GM19395 (cell line): ENCODE measurements around the gene PKN1.
"Not testable (repeated sequence)": the region's sequence is repeated elsewhere in the genome, so short reads cannot be mapped to it uniquely, and the experiment has no call there.

Experiments used
- ATAC-seq: cut with Tn5 transposase; IDR thresholded peaks from one replicate; pipeline ENCODE4 v1.9.1; 2021; ENCODE audit warnings: mild to moderate bottlenecking, moderate library complexity; ENCODE audit not compliant: unreplicated experiment

The PKN1 gene

DNA sequence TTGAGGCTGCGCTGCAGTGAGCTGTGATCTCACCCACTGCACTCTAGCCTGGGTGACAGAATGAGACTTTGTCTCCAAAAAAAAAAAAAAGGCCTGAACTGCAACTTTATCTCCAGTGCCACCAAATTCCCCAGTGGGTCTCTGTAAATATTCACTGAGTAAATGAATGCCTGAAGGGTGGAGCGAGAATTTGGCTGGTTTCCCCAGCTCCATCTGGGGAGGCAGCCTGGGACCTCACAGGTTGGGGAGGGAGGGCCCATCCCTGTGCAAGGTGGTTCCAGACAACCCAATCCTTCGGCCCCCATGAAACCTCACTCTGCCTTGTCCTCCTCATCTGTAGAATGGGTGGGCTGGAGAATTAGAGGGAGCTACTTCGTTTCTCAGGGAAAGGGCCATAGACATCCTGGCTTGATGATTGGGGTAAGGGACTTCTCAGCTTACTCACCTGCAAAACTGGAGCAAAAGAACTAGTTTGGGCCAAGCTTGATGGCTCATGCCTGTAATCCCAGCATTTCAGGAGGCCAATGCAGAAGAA, 4.2 kb upstream of the PKN1 start:
- no peak for ATAC-seq

DNA sequence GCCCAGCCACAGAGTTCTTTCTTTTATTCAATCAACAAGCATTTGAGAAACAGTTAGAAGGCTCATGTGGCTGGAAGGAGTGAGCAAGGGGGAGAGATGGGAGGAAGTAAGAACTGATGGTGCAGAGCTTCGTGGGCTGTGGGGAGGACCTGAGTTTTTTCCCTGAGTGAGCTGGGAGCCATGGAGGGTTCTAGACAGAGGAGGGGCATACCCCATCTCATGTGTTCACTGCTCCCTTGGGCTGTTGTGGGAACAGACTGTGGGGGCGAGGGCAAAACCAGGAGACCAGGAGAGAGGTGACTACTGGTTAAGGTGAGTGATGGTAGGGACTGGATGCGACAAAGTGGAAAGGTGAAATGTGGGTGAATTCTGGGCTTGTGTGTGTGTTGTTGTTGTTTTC, 2.4 kb upstream of the PKN1 start:
- no peak for ATAC-seq

DNA sequence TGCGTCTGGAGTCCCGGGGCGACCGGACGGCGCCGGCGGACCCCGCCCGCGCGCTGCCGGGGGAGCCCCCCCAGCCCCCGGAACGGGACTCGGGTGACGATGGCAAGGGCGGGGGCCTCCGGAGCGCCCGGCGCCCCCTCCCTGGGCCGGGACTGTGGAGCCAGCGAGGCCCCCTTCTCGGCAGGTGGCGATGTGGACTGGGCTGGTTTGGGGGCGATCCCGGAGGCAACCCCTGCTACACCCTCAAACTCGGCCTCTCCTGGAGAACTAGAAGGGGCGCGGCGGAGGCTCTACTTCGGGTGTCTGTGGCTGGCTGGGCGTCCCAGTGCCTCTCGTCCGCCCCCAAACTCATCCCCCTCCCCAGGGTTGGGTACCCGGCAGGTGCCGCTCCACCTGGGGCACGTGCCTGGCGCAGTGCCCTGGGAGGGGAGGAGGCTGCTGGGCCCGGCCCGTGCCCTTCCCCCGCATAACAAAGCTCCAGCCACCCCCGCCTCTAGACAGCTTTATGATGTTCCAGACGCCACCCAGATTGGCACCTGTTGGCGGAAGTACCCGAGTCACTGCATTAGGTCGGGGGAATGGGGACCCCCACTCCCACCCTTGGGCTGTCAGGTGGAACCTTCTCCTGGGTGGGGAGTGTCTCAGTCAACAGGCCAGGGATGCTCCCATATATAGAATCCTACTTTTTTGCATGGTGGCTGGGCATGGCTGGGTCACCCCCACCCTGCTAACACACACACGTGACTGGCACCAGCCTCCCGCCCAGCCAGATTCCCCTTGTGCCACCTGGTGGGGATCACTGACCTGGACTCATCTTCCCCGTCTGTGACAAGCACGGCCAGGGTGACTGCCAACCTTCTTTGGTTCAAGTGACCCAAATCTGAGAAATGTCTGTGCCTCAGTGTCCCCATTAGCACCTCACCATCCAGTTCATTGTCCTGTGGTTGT, 722 bp downstream of the PKN1 start:
- ATAC-seq: no peak

DNA sequence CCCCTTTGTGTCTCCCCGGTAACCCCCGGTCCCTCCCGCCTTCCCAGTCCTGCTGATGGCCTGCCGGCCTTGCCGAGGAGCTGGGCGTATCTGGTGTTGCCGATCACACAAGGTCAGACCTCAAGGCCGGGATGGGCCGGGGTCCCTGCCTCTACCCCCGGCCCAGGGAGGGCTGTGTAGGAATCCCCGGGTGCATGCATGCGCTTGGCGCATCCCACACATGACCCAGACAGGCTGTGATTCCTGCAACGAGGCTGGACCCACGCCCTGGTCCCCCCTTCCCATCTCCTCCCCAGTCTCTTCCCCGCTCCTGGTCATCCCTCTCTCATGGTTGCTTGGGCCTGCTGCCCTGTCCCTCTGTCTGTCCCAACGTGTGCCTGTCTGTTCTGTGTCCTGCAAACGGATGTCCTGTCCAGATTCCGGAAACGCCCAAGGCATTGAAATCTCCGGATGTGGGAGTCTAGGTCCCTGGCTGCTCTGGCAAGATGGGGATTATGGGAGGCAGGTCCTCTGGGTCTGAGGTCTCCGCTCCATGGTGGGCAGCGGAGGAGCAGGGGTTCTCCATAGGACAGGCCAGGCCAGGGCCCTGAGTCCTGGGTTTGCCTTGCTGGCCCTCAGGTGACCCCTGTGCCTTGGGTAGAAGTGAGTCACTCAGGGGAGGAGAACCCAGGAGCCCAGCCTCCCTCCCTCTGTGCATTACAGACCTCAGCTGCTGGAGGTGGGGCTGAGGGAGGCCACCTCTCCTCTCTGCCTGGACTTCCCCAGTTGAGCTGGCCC, 1.6 kb downstream of the PKN1 start:
- no peak for ATAC-seq

DNA sequence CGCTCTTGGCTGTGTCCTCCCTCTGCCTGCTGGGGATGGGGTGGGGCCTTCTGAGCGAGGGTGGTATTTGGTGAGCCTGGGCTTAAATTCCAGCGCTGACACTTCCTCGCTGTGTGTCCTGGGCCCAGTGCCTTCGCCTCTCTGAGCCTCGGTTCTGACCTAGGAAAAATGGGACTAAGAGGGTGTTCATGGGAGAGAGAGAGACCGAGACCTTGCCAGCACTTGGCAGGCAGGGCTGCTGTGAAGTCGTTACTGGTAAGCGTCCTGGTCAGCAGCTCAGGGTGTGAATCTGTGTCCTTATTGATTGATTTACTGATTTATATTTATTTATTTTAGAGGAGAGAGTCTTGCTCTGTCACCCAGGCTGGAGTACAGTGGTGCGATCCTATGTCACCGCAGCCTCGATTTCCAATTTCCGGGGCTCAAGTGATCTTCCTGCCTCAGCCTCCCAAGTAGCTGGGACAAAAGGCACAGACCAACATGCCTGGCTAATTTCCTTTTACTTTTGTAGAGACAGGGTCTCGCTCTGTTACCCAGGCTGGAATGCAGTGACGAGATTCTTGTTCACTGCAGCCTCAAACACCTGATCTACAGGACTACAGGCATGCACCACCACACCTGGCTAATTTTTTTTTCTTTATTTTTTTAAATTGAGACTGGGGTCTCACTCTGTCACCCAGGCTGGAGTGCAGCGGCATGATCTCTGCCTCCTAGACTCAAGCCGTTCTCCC, 2.4 kb downstream of the PKN1 start:
- ATAC-seq: no peak

DNA sequence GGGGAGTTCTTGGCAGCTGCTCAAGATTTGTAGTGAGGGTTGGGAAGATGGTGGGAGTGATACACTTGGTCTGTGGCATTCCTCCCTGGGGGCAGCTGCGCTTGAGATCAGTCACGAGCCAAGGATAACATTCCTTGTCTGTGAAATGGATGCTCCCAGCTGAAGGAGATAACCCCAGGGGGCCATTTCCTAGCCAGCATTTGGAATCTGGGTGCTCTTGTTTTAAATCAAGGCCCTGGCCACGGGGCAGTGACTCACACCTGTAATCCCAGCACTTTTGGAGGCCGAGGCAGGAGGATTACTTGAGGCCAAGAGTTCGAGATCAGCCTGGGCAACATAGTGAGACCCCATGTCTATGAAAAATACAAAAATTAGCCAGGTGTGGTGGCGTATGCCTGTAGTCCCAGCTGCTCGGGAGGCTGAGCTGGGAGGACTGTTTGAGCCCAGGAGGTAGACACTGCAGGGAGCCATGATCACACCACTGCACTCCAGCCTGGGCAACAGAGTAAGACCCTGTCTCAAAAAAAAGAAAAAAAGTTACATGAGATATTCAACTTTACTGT, 4.6 kb downstream of the PKN1 start:
- no peak for ATAC-seq

DNA sequence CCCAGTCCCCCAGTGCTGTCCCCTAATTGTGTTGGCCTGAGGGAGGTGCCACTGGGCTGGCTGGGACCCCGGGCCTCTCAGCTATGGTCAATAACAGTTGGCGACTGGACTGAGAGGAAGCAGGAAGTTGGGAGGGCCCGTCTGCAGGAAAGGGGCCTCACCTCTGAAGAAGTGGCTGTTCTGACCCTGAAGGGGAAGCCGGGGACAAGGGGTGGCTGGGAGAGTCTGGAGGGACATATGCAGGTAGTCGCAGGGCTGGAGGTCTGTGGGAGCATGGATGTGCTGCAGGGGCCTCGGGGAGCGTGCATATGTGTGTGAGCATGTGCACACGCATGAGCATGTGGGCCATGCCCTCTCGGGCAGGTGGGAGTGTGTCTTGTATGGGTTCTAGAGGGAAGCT, 5.9 kb downstream of the PKN1 start:
- no peak for ATAC-seq

DNA sequence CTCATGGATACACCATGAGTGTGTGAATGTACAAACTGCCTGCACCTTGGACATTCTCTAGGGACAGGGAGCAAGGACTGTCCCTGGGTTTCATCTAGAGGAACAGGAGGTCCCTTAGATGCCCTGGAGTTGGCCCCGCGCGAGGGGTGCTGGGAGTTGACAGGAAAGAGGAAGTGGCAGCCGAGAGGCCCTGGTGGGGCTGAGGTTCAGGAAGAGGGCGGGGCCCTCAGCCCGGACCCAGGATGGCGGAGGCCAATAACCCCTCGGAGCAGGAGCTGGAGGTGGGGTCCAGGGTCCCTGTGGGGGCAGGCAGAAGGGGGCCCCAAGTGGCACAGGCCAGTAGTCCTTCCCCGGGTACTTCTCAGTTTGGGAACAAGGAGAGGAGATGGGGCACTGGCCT, 6.9 kb downstream of the PKN1 start:
- ATAC-seq: peak; percentile 93

DNA sequence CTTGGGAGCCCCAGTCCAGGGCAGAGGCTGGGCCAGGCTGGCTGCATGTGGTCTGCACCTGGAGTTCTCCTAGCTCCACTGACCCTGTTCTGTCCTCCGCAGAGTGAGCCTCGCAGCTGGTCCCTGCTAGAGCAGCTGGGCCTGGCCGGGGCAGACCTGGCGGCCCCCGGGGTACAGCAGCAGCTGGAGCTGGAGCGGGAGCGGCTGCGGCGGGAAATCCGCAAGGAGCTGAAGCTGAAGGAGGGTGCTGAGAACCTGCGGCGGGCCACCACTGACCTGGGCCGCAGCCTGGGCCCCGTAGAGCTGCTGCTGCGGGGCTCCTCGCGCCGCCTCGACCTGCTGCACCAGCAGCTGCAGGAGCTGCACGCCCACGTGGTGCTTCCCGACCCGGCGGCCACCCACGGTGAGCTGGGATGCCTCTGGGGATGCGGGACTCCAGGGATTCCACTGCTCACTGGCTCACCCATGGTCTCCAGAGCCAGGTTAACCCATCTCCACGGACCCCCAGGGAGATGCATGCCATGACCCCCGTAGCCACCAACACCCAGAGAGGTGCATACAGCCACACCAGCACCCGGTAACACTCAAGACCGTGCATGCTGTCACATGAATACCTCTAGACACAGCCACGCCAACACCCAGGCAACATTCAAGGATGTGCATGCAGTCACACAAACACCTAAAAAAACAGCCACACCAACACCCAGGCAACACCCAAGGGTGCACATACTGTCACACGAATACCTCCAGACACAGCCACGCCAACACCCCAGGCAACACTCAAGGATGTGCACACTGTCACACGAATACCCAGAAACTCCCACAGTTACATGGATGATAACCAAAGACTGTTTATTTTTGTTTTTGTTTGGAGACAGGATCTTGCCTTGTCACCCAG, 8.2 kb downstream of the PKN1 start:
- no peak for ATAC-seq

DNA sequence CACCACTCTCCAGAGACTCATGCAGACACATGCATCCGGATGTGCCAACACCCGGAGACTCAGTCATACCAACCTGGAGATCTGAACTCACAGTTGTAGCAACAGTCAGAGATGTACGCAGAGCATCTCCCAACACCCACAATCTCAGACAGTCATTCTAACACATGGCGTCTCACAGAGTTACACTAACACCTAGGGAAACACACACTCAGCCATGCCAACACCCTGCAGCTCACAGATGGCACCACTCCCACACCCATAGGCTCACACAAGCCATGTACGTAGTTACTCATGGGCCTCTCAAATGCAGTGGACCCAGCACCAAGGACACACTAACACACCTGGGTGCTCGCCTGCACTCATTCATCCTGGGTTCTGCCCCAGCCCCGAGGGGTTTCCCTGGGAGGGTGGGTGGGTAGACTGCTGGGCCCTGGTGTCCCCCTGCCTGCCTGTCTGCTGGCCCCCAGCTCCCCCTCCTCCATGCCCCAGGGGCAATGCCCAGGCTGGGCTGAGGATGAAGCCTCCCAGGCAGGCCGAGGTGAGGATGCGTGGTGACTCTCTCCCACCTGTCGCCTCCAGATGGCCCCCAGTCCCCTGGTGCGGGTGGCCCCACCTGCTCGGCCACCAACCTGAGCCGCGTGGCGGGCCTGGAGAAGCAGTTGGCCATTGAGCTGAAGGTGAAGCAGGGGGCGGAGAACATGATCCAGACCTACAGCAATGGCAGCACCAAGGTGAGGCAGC, 10.0 kb downstream of the PKN1 start:
- no peak for ATAC-seq

DNA sequence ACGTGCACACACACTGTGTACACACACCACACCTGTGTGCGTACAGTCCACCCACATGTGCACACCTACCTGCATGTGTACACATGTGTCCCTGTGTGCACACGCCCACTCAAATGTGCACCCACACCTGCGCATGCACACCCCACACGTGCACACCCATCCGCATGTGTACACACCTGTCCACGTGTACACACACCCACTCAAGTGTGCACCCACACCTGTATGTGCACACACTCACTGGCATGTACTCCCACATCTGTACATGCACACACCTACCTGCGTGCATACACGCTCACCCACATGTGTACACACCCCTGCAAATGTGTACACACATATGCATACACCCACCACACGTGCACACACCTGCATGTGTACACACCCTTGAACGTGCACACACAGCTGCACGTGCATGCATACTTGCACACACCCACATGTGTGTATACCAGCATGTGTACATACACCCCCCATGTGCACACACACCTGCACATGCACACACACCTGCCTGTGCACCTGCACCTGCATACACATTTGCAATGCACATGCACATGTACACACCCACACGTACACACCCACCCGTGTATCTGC, 10.6 kb downstream of the PKN1 start:
- no peak for ATAC-seq

DNA sequence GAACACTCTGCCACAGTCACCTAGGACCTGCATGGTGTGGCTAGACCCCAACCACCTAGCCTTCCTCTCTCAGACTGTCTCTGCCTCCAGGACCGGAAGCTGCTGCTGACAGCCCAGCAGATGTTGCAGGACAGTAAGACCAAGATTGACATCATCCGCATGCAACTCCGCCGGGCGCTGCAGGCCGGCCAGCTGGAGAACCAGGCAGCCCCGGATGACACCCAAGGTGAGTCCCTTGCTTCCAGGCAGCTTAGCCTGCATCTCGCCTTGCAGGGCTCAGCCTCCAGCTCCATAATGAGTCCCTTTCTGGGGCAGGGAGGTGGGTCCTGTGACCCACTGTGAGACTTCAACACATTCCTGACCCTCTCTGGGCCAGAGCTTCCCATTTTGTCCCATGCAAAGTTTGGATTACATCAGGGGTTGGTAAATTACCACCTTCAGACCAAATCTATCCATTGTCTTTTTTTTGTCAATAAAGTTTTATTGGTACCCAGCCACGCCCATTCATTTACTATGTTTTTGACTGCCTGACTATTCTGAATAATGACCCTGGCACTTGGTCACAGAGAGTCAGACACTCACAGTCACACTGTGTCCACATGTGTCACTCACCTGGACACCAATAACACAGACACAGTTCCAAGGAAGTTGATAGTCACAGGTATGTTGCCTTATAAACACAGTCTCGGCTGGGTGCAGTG, 13.4 kb downstream of the PKN1 start:
- no peak for ATAC-seq

DNA sequence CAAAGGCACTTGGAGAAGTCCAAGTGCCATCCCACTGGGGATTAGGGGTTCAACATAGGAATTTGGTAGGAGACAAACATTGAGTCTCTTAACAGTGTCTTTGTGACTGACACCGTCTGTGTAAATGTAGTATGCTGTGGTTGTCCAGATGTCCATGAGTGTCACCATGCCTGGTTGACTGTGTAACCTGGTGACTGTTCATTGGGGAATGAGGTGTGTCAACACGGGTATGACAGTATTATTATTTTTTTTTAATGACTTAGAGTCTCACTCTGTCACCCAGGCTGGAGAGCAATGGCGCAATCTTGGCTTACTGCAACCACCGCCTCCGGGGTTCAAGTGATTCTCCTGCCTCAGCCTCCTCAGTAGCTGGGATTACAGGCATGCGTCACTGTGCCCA, 16.2 kb downstream of the PKN1 start:
- ATAC-seq: no peak

DNA sequence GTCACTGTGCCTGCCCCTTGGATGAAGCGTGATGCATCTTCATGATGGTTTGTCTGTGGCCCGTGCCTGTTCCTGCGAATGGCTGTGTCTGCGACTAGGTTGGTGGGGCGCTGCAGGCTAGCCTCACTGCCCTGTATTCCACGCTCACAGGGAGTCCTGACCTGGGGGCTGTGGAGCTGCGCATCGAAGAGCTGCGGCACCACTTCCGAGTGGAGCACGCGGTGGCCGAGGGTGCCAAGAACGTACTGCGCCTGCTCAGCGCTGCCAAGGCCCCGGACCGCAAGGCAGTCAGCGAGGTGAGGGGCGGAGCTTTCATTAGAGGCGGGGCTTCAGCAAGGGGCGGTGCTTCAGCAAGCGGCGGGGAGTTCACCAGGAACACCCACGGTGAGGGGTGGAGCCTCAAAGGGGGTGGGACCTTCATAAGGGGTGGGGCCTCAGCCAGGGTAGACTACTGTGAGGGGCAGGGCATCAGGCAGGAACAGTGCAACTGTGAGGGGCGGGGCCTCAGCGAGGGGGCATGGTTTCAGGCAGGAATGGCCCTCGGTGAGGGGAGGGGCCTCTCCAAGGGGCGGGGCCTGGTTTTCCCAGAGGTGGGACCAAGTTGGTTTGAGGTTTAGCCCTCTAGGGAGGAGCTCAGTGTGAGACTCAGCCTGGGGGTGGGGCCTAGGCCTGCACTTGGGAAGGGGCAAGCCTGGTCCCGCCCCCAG, 17.2 kb downstream of the PKN1 start:
- no peak for ATAC-seq

DNA sequence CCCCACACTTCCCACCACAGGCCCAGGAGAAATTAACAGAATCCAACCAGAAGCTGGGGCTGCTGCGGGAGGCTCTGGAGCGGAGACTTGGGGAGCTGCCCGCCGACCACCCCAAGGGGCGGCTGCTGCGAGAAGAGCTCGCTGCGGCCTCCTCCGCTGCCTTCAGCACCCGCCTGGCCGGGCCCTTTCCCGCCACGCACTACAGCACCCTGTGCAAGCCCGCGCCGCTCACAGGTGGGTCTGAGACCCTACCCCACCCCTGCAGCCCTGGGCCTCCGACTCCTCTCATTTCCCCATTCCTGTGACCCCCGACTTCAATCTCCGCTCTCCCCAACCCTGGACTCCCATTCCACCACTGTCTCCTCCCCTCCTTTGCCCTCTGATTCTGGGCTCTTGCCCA, 17.8 kb downstream of the PKN1 start:
- ATAC-seq: no peak

DNA sequence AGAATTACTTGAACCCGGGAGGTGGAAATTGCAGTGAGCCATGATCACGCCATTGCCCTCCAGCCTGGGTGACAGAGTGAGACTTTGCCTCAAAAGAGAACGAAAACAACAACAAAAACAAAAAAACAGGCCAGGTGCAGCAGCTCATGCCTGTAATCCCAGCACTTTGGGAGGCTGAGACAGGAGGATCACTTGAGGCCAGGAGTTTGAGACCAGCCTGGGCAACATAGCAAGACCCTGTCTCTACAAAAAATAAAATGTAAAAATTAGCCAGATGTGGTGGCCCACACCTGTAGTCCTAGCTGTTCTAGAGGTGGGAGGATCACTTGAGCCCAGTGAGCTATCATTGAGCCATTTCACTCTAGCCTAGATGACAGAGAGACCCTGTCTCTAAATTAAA, 19.2 kb downstream of the PKN1 start:
- not testable (repeated sequence) for ATAC-seq

DNA sequence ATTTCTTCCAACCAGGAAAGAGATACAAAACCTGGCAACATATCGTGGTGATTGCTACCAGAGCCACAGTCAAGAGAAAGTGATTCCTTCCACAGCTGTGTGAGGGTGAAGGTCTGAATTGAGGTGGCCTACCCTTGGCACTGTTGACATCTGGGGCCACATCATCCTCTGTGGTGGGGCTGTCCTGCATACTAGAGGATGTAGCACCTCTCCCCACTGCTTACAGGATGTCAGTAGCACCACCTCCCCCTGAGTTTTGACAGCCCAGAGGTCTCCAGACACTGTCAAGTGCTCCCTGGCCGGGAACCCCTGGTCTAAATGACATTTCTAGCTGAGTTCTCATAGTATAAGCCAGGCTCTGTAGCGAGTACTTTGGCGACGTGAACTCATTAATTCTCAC, 26.6 kb downstream of the PKN1 start:
- ATAC-seq: no peak

DNA sequence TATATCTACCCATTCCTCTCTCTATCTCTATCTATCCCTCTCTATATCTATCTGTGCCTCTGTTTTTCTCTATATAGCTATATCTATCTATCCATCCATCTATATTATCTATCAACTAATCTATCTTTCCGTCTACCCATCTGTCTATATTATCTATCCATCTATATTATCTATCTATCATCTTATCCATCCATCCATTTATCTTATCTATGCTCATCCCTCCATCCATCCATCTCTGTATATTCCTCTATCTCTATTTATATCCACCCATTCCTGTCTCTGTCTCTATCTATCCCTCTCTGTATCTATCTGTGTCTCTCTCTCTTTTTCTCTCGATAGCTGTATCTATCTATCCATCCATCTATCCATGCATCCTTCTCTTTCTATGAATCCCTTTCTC, 27.8 kb downstream of the PKN1 start:
- ATAC-seq: no peak
